A549 (cell line): ENCODE results near the gene FTSJ1. TPM values are rescaled to one million over a fixed set of nuclear protein-coding genes. Genes with fewer than 3 reads are reported as not detected.

Experiments
- ATAC-seq, 2 experiments: fragments of 200-7000 bp in 1 of 2; fragments of >200 bp in 1 of 2; cut with Nextera tagmentation in 1 of 2; cut with Tn5 transposase in 1 of 2; 3 replicates each; pipeline versions ENCODE4 v1.8.0 to v1.9.1; 2018 to 2020; ENCODE audit warnings: mild to moderate bottlenecking in 1 of 2, moderate library complexity in 1 of 2
- CTCF ChIA-PET: fragments of 300-600 bp; sonication (Branson Sonifier 250); formaldehyde crosslinking; extraction: SDS; loops from one replicate; lab custom pipeline; 2021; ENCODE audit warnings: antibody characterized with exemption, inconsistent platforms; lab: Yijun Ruan, JAX
- POLR2A ChIA-PET: fragments of 350-600 bp; formaldehyde crosslinking; extraction: SDS; loops from one replicate; lab custom pipeline; 2021; ENCODE audit warnings: antibody characterized with exemption, inconsistent platforms; lab: Yijun Ruan, JAX
- DNase-seq, 2 experiments: peaks; one replicate each; pipeline versions ENCODE4 v3.0.0 to v3.0.0-alpha.2; 2011 to 2016; ENCODE audit warnings: low read depth in 1 of 2, low spot score in 1 of 2
- FAIRE-seq: peaks from 2 replicates; lab custom pipeline; 2011; peaks lifted over from hg19 to GRCh38; lab: Jason Lieb, UNC
- H3K27ac ChIP-seq, 2 experiments: fragments of >200 bp; sonication (Bioruptor Twin); formaldehyde crosslinking; 3 replicates each; pipeline ENCODE4 v1.5.1; 2016 to 2017
- H3K4me1 ChIP-seq: fragments of >200 bp; sonication (Bioruptor Twin); formaldehyde crosslinking; 3 replicates; pipeline ENCODE4 v1.6.1; 2016
- H3K4me2 ChIP-seq: fragments of >200 bp; sonication (Bioruptor Twin); formaldehyde crosslinking; 3 replicates; pipeline ENCODE4 v1.6.1; 2016
- H3K4me3 ChIP-seq: fragments of >200 bp; sonication (Bioruptor Twin); formaldehyde crosslinking; 3 replicates; pipeline ENCODE4 v1.5.1; 2016
- H3K9me3 ChIP-seq: fragments of >200 bp; sonication (Bioruptor Twin); formaldehyde crosslinking; 3 replicates; pipeline ENCODE4 v1.6.1; 2016
- ATOH8 ChIP-seq: fragments of 250-450 bp; sonication (Bioruptor Pico); IDR thresholded peaks from 2 replicates; pipeline ENCODE4 v1.5.0; 2020; ENCODE audit warnings: low read depth, mild to moderate bottlenecking, moderate library complexity
- BCL3 ChIP-seq: fragments of >200 bp; sonication (Bioruptor Twin); formaldehyde crosslinking; IDR thresholded peaks from 3 replicates; pipeline ENCODE4 v1.6.1; 2016
- BHLHE40 ChIP-seq: IDR thresholded peaks from 2 replicates; pipeline ENCODE4 v1.6.1; 2012; ENCODE audit warnings: low read depth, low read length, inconsistent platforms
- CBX2 ChIP-seq: fragments of 200-600 bp; sonication (generic); IDR thresholded peaks from 2 replicates; pipeline ENCODE4 v1.6.1; 2016; ENCODE audit warnings: low read depth, mild to moderate bottlenecking, borderline replicate concordance
- CEBPB ChIP-seq, 2 experiments: fragments of >200 bp in 1 of 2; sonication (Bioruptor Twin) in 1 of 2; formaldehyde crosslinking in 1 of 2; IDR thresholded peaks; 2 replicates each; pipeline ENCODE4 v1.6.1; 2012 to 2016
- E2F6 ChIP-seq: IDR thresholded peaks from 2 replicates; pipeline ENCODE4 v1.6.1; 2012; ENCODE audit warnings: low read depth, borderline replicate concordance
- EHF ChIP-seq: fragments of 250-450 bp; sonication (Bioruptor Pico); IDR thresholded peaks from 2 replicates; pipeline ENCODE4 v1.5.0; 2020; ENCODE audit warnings: mild to moderate bottlenecking
- EP300 ChIP-seq, 2 experiments: fragments of >200 bp; sonication (Bioruptor Twin); formaldehyde crosslinking; IDR thresholded peaks; 2 replicates in 1 of 2; 3 replicates in 1 of 2; pipeline ENCODE4 v1.6.1; 2016 to 2017
- ESRRA ChIP-seq: fragments of 150-350 bp; IDR thresholded peaks from 2 replicates; pipeline ENCODE4 v1.6.1; 2014; ENCODE audit warnings: mild to moderate bottlenecking, low read length, borderline replicate concordance
- FOSB ChIP-seq: fragments of 250-450 bp; sonication (Bioruptor Pico); IDR thresholded peaks from 2 replicates; pipeline ENCODE4 v1.5.0; 2020; ENCODE audit warnings: mild to moderate bottlenecking, moderate library complexity
- FOSL2 ChIP-seq, 2 experiments: fragments of 450-650 bp in 1 of 2; fragments of >200 bp in 1 of 2; sonication (Bioruptor Twin) in 1 of 2; formaldehyde crosslinking; IDR thresholded peaks; 2 replicates each; pipeline versions ENCODE4 v1.5.0 to v1.6.1; 2016 to 2020; ENCODE audit warnings: mild to moderate bottlenecking in 1 of 2, moderate library complexity in 1 of 2
- GATA3 ChIP-seq: IDR thresholded peaks from 2 replicates; pipeline ENCODE4 v1.6.1; 2012; ENCODE audit warnings: borderline replicate concordance
- HES2 ChIP-seq: fragments of >200 bp; sonication (Bioruptor Twin); formaldehyde crosslinking; IDR thresholded peaks from 2 replicates; pipeline ENCODE4 v1.6.1; 2016
- HEYL ChIP-seq: fragments of 250-450 bp; sonication (Bioruptor Pico); IDR thresholded peaks from 2 replicates; pipeline ENCODE4 v1.8.0; 2021; ENCODE audit warnings: mild to moderate bottlenecking, moderate library complexity
- HOXB5 ChIP-seq: fragments of 250-450 bp; sonication (Bioruptor Pico); IDR thresholded peaks from 2 replicates; pipeline ENCODE4 v1.5.0; 2020; ENCODE audit warnings: mild to moderate bottlenecking, moderate library complexity
- KDM1A ChIP-seq: fragments of 200-600 bp; sonication (generic); IDR thresholded peaks from 2 replicates; pipeline ENCODE4 v1.6.1; 2016; ENCODE audit warnings: low read depth, mild to moderate bottlenecking
- KDM5A ChIP-seq: fragments of 200-600 bp; sonication (generic); IDR thresholded peaks from 2 replicates; pipeline ENCODE4 v1.6.1; 2016; ENCODE audit warnings: antibody characterized with exemption, mild to moderate bottlenecking
- MAFK ChIP-seq: fragments of 450-650 bp; IDR thresholded peaks from 2 replicates; pipeline ENCODE4 v1.6.1; 2014; ENCODE audit not compliant: partially characterized antibody
- MAX ChIP-seq: IDR thresholded peaks from 2 replicates; pipeline ENCODE4 v1.6.1; 2012
- MAZ ChIP-seq: fragments of 150-350 bp; IDR thresholded peaks from 2 replicates; pipeline ENCODE4 v1.6.1; 2014; ENCODE audit warnings: antibody characterized with exemption, low read depth, low read length, borderline replicate concordance
- NPAS2 ChIP-seq: fragments of 250-450 bp; sonication (Bioruptor Pico); IDR thresholded peaks from 2 replicates; pipeline ENCODE4 v1.8.0; 2022; ENCODE audit warnings: mild to moderate bottlenecking, moderate library complexity, borderline replicate concordance
- NR3C1 ChIP-seq: fragments of >200 bp; sonication (Bioruptor Twin); formaldehyde crosslinking; IDR thresholded peaks from 3 replicates; pipeline ENCODE4 v1.6.1; 2017
- PHF8 ChIP-seq: fragments of 200-600 bp; sonication (generic); IDR thresholded peaks from 2 replicates; pipeline ENCODE4 v1.6.1; 2016; ENCODE audit warnings: low read depth, mild to moderate bottlenecking, antibody characterized with exemption, moderate library complexity, borderline replicate concordance
- RARB ChIP-seq: fragments of 250-450 bp; sonication (Bioruptor Pico); IDR thresholded peaks from 2 replicates; pipeline ENCODE4 v1.8.0; 2021; ENCODE audit warnings: mild to moderate bottlenecking, moderate library complexity
- RCOR1 ChIP-seq: fragments of 150-350 bp; IDR thresholded peaks from 2 replicates; pipeline ENCODE4 v1.6.1; 2014; ENCODE audit warnings: antibody characterized with exemption, low read length, low read depth
- RNF2 ChIP-seq: fragments of 200-600 bp; sonication (generic); IDR thresholded peaks from 2 replicates; pipeline ENCODE4 v1.6.1; 2016; ENCODE audit warnings: low read depth, mild to moderate bottlenecking, antibody characterized with exemption, moderate library complexity, borderline replicate concordance
- SMC3 ChIP-seq: fragments of >200 bp; sonication (Bioruptor Twin); formaldehyde crosslinking; IDR thresholded peaks from 3 replicates; pipeline ENCODE4 v1.6.1; 2018; ENCODE audit warnings: inconsistent platforms
- SREBF2 ChIP-seq: fragments of 450-650 bp; IDR thresholded peaks from 2 replicates; pipeline ENCODE4 v1.6.1; 2014; ENCODE audit warnings: mild to moderate bottlenecking, moderate library complexity
- TFCP2L1 ChIP-seq: fragments of 250-450 bp; sonication (Bioruptor Pico); IDR thresholded peaks from 2 replicates; pipeline ENCODE4 v1.5.0; 2021; ENCODE audit warnings: mild to moderate bottlenecking
- TP53 ChIP-seq: fragments of 250-450 bp; sonication (Bioruptor Pico); IDR thresholded peaks from 2 replicates; pipeline ENCODE4 v1.5.0; 2021; ENCODE audit warnings: mild to moderate bottlenecking, moderate library complexity
- WGBS: methylation state at CpG from one replicate; pipeline ENCODE4 v1.1.6; 2017; ENCODE audit errors: missing lambda C conversion rate; 5-methylcytosine and 5-hydroxymethylcytosine counted together
- polyA plus RNA-seq, 4 experiments: library from polyadenylated mRNA; depleted of rRNA in 3 of 4; stranded (reverse); fragments of >200 nt; fragmentation: RNase III in 1 of 4; extraction: RNeasy Plus Mini Kit Qiagen cat#74134 plus additional on column Dnase treatment in 1 of 4; gene quantifications; 2 replicates in 3 of 4; 3 replicates in 1 of 4; pipeline ENCODE4 v1.2.3, GENCODE V29; 2011 to 2017

Gene FTSJ1
- polyA plus RNA-seq, 2 of the 4 experiments (the other 2 are of a cell fraction) = 37.1 to 71.2 TPM

- no peak for TF ChIP-seq TP53 (CRISPR knock-in tag)
Observed at GRCh38 chrX:48477960-48478755, 2.2 kb downstream of the FTSJ1 start (continued).

GRCh38 chrX:48478806-48479205 is 2.8 kb downstream of the FTSJ1 start:
- no peak for DNase-seq
- no peak overlapping the region for H3K4me3 ChIP-seq
- ATAC-seq = no peak
- FAIRE-seq = no peak
- POLR2A ChIA-PET = no interaction called here
- TF ChIP-seq TP53 (CRISPR knock-in tag) (no peak), BCL3 (no peak), ESRRA (no peak), MAX (no peak), EP300 (IDR thresholded peaks at IDR 0.05) (no peak), HOXB5 (CRISPR knock-in tag) (no peak), RNF2 (no peak), SREBF2 (no peak), GATA3 (no peak), CEBPB (IDR thresholded peaks at IDR 0.05) (no peak), FOSB (CRISPR knock-in tag) (no peak), MAFK (no peak), BHLHE40 (no peak), TFCP2L1 (CRISPR knock-in tag) (no peak), CBX2 (no peak), KDM5A (no peak), EHF (CRISPR knock-in tag) (no peak)
- 89% methylated on average over 5 of the region's 5 CpGs for WGBS
- no peak overlapping the region for H3K27ac ChIP-seq
- no peaks in the 10 kb centered on the region for H3K9me3 ChIP-seq
- no peak overlapping the region for H3K4me2 ChIP-seq
- CTCF ChIA-PET = no interaction called here
- H3K4me1 ChIP-seq = peaks cover 15% of the 10 kb centered on the region

GRCh38 chrX:48480142-48480541 is 4.1 kb downstream of the FTSJ1 start:
- no peaks in the 10 kb centered on the region for H3K9me3 ChIP-seq
- H3K4me2 ChIP-seq = no peak overlapping the region
- no peak overlapping the region for H3K4me3 ChIP-seq
- DNase-seq (no peak), ATAC-seq (no peak), FAIRE-seq (no peak)
- WGBS = 91% methylated on average over 3 of the region's 3 CpGs
- ChIA-PET POLR2A (no interaction called here), CTCF (no interaction called here)
- peaks cover 6% of the 10 kb centered on the region; the same call in 1 of the 3 replicates for H3K4me1 ChIP-seq
- TF ChIP-seq NR3C1 = no peak
- no peak for TF ChIP-seq EHF (CRISPR knock-in tag)
- no peak for TF ChIP-seq MAZ
- TF ChIP-seq CEBPB (IDR thresholded peaks at IDR 0.05) = no peak
- TF ChIP-seq E2F6 = no peak
- no peak for TF ChIP-seq HEYL (CRISPR knock-in tag)
- TF ChIP-seq RCOR1 = no peak
- no peak overlapping the region for H3K27ac ChIP-seq

GRCh38 chrX:48480583-48480982 is 4.6 kb downstream of the FTSJ1 start:
- CTCF ChIA-PET = no interaction called here
- POLR2A ChIA-PET = no interaction called here
- DNase-seq = no peak
- WGBS = 96% methylated on average over 3 of the region's 3 CpGs
- no peak for FAIRE-seq
- Histone ChIP-seq H3K27ac (no peak overlapping the region), H3K4me3 (no peak overlapping the region), H3K4me2 (no peak overlapping the region), H3K4me1 (peaks cover 5% of the 10 kb centered on the region; the same call in 1 of the 3 replicates), H3K9me3 (no peaks in the 10 kb centered on the region)
- no peak for ATAC-seq
- no peak for TF ChIP-seq FOSL2 (IDR thresholded peaks at IDR 0.05)
- no peak for TF ChIP-seq FOSL2 (CRISPR knock-in tag; IDR thresholded peaks at IDR 0.05)
- TF ChIP-seq BCL3 = no peak
- no peak for TF ChIP-seq ATOH8 (CRISPR knock-in tag)
- TF ChIP-seq NPAS2 (CRISPR knock-in tag) = no peak
- no peak for TF ChIP-seq HOXB5 (CRISPR knock-in tag)
- no peak for TF ChIP-seq HES2
- TF ChIP-seq RARB (CRISPR knock-in tag) = no peak
- TF ChIP-seq MAFK = no peak
- TF ChIP-seq KDM1A = no peak
- no peak for TF ChIP-seq PHF8
- no peak for TF ChIP-seq SMC3
- TF ChIP-seq NR3C1 = no peak
